Myocyte (in vitro differentiated cells): Measurements from ENCODE around the gene CREB3L4. TPM values are rescaled to one million over a fixed set of nuclear protein-coding genes. Genes with fewer than 3 reads are reported as not detected.

Experiments used
- microRNA-seq: library from miRNA; unstranded; fragments of <30 nt; microRNA quantifications from one replicate; pipeline ENCODE4, GENCODE V29; 2016
- total RNA-seq: library from RNA; depleted of rRNA; stranded (reverse); fragments of >200 nt; gene quantifications from 2 replicates; pipeline ENCODE4 v1.2.3, GENCODE V29; 2014

The CREB3L4 gene
- total RNA-seq, 1 donor from 2014 or later, result 6.9 TPM

Small RNAs within 50 kb of the gene (microRNA-seq; reads per million reads assigned to microRNA genes)
- gene MIR6737, result not detected

Other genes starting within 250 kb of the CREB3L4 start
- gene INTS3, start 239.9 kb upstream of the CREB3L4 start, total RNA-seq, result 24.0 and 27.7 TPM in 2 replicates
- gene SLC27A3, start 192.5 kb upstream of the CREB3L4 start, total RNA-seq, result 0.29 and 0.42 TPM in 2 replicates
- gene GATAD2B, start 44.9 kb upstream of the CREB3L4 start, total RNA-seq, result 4.9 and 9.8 TPM in 2 replicates
- 13.2 and 19.9 TPM in 2 replicates for gene DENND4B, start 21.2 kb upstream of the CREB3L4 start, total RNA-seq
- 8.5 and 12.3 TPM in 2 replicates for gene CRTC2, start 9.3 kb upstream of the CREB3L4 start, total RNA-seq
- 64.4 and 69.9 TPM in 2 replicates for gene SLC39A1, start 4.4 kb upstream of the CREB3L4 start, total RNA-seq
- gene JTB, start 9.8 kb downstream of the CREB3L4 start, total RNA-seq, result 162 and 217 TPM in 2 replicates
- gene RAB13, start 18.4 kb downstream of the CREB3L4 start, total RNA-seq, result 15.5 and 22.0 TPM in 2 replicates
- 935 and 1,278 TPM in 2 replicates for gene RPS27, start 22.9 kb downstream of the CREB3L4 start, total RNA-seq
- gene NUP210L, start 187.2 kb downstream of the CREB3L4 start, total RNA-seq, result 0.13 TPM in 1 of 2 replicates, not detected in the other
- 819 and 978 TPM in 2 replicates for gene TPM3, start 224.2 kb downstream of the CREB3L4 start, total RNA-seq
- gene CFAP141, start 238.4 kb downstream of the CREB3L4 start, total RNA-seq, result not detected in 2 replicates